Measurements from ENCODE around the gene FTHL17.

FTHL17 gene

GRCh38 chrX:31038575-31039326 lies 33.1 kb downstream of the FTHL17 start:
- DNase-seq (ENCODE audit: low spot score): no peak

GRCh38 chrX:31036895-31037294 lies 34.9 kb downstream of the FTHL17 start:
- peak; percentile 12 for DNase-seq (ENCODE audit: low spot score)

DNA sequence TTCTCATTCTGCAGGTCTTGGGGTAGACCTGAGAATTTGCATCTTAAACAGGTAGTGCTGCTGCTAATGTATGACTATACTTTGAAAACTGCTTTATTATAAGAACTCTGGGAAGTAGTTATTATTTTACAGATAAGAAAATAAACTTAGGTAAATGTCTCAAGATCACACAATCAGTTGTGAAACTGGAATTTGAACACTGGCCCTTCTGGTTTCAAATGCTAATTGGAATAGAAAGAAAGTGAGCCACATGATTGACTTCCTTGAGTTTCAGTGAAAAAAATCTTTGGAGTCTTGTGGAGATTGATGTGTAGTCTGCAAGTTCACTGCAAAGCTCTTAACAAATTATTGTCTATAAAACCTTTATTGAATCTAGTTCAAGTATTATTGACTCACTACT lies 44.5 kb downstream of the FTHL17 start:
- DNase-seq (ENCODE audit: low spot score): no peak

- no peak for DNase-seq (ENCODE audit: low spot score)
Measured at GRCh38 chrX:31024866-31025265, 47.0 kb downstream of the FTHL17 start.

- no peak for DNase-seq (ENCODE audit: low spot score)
Measured at GRCh38 chrX:31021537-31021936, 50.3 kb downstream of the FTHL17 start.
